SK-N-SH treated with all-trans-retinoic acid at 6 μM for 48 hours (cell line): ENCODE results near the gene PTTG1IP2.

Experiments used
- ATAC-seq: fragments of 200-7000 bp; cut with Tn5 transposase; 3 replicates; pipeline ENCODE4 v1.9.1; 2020; ENCODE audit warnings: mild to moderate bottlenecking, moderate library complexity
- BACH2 ChIP-seq: fragments of 250-450 bp; sonication (Bioruptor Pico); IDR thresholded peaks from 2 replicates; pipeline ENCODE4 v1.9.0; 2021; ENCODE audit warnings: mild to moderate bottlenecking, borderline replicate concordance
- CSDC2 ChIP-seq: fragments of 250-450 bp; sonication (Bioruptor Pico); IDR thresholded peaks from 2 replicates; pipeline ENCODE4 v1.5.0; 2020; ENCODE audit warnings: mild to moderate bottlenecking, moderate library complexity
- ESRRG ChIP-seq: fragments of 250-450 bp; sonication (Bioruptor Pico); IDR thresholded peaks from 2 replicates; pipeline ENCODE4 v1.6.1; 2021; ENCODE audit warnings: mild to moderate bottlenecking
- GLIS3 ChIP-seq: fragments of 250-450 bp; sonication (Bioruptor Pico); IDR thresholded peaks from 2 replicates; pipeline ENCODE4 v1.5.0; 2020; ENCODE audit warnings: mild to moderate bottlenecking, moderate library complexity
- ISL1 ChIP-seq: fragments of 250-450 bp; sonication (Bioruptor Pico); IDR thresholded peaks from 2 replicates; pipeline ENCODE4 v2.1.2; 2022; ENCODE audit warnings: mild to moderate bottlenecking, moderate library complexity
- OSR1 ChIP-seq: fragments of 250-450 bp; sonication (Bioruptor Pico); IDR thresholded peaks from 2 replicates; pipeline ENCODE4 v1.8.0; 2022; ENCODE audit warnings: moderate library complexity, mild to moderate bottlenecking, inconsistent platforms
- PPARA ChIP-seq: fragments of 250-450 bp; sonication (Bioruptor Pico); IDR thresholded peaks from 2 replicates; pipeline ENCODE4 v1.5.0; 2020; ENCODE audit warnings: mild to moderate bottlenecking, borderline replicate concordance
- RARB ChIP-seq: fragments of 250-450 bp; sonication (Bioruptor Pico); IDR thresholded peaks from 2 replicates; pipeline ENCODE4 v1.8.0; 2021; ENCODE audit warnings: mild to moderate bottlenecking, moderate library complexity
- SNAI2 ChIP-seq: fragments of 250-450 bp; sonication (Bioruptor Pico); IDR thresholded peaks from 2 replicates; pipeline ENCODE4 v1.5.0; 2020; ENCODE audit warnings: mild to moderate bottlenecking, moderate library complexity
- TOX ChIP-seq: fragments of 250-450 bp; sonication (Bioruptor Pico); IDR thresholded peaks from 2 replicates; pipeline ENCODE4 v1.8.0; 2021; ENCODE audit warnings: mild to moderate bottlenecking, moderate library complexity, borderline replicate concordance
- ZC3H10 ChIP-seq: fragments of 250-450 bp; sonication (Bioruptor Pico); IDR thresholded peaks from 2 replicates; pipeline ENCODE4 v1.5.1; 2021; ENCODE audit warnings: mild to moderate bottlenecking, moderate library complexity
- ZFP3 ChIP-seq: fragments of 250-450 bp; sonication (Bioruptor Pico); IDR thresholded peaks from 2 replicates; pipeline ENCODE4 v1.5.0; 2020; ENCODE audit warnings: mild to moderate bottlenecking, moderate library complexity
- ZFP30 ChIP-seq: fragments of 450-650 bp; formaldehyde crosslinking; IDR thresholded peaks from 2 replicates; pipeline ENCODE4 v1.5.0; 2022; ENCODE audit warnings: mild to moderate bottlenecking, moderate library complexity
- ZNF565 ChIP-seq: fragments of 450-650 bp; formaldehyde crosslinking; conservative IDR thresholded peaks from 2 replicates; pipeline ENCODE4 v1.5.0; 2020; ENCODE audit warnings: low read depth, mild to moderate bottlenecking, moderate library complexity
- ZNF8 ChIP-seq: fragments of 450-650 bp; formaldehyde crosslinking; IDR thresholded peaks from 2 replicates; pipeline ENCODE4 v1.5.0; 2020; ENCODE audit warnings: mild to moderate bottlenecking, moderate library complexity
- TF ChIP-seq, protein P1 (sequence below): fragments of 250-450 bp; sonication (Bioruptor Pico); IDR thresholded peaks from 2 replicates; pipeline ENCODE4 v1.5.0; 2020; ENCODE audit warnings: mild to moderate bottlenecking, moderate library complexity
- TF ChIP-seq, protein P2 (sequence below): fragments of 250-450 bp; sonication (Bioruptor Pico); IDR thresholded peaks from 2 replicates; pipeline ENCODE4 v1.8.0; 2020; ENCODE audit warnings: mild to moderate bottlenecking, moderate library complexity, borderline replicate concordance
- TF ChIP-seq, protein P3 (sequence below): fragments of 250-450 bp; sonication (Bioruptor Pico); IDR thresholded peaks from 2 replicates; pipeline ENCODE4 v1.5.1; 2021; ENCODE audit warnings: mild to moderate bottlenecking, moderate library complexity
- TF ChIP-seq, protein P4 (sequence below): fragments of 250-450 bp; sonication (Bioruptor Pico); IDR thresholded peaks from 2 replicates; pipeline ENCODE4 v1.8.0; 2021; ENCODE audit warnings: low read depth, mild to moderate bottlenecking, moderate library complexity, borderline replicate concordance

The PTTG1IP2 gene

DNA sequence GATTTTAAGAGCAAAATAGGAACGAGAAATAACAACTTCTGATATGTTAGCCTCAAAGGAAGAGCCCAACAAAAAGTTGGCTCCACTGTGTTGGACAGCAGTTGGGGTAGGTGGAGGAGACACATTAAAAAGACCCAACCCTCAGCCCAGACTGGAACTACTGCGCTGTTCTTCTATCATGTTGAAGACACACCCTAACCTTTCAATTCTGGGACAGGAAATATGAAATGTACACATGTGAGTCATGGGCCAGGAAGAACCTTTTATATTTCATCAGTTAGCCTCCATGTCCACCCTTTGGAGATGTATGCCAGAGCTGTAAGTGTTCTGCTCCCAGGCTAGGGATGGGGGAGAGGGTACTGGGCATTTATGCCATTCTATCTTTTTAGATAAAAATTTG, 44.1 kb upstream of the PTTG1IP2 start:
- ATAC-seq: no peak
- TF ChIP-seq ZFP3 (CRISPR knock-in tag): no peak
- TF ChIP-seq GLIS3 (CRISPR knock-in tag): no peak
- TF ChIP-seq ZC3H10 (CRISPR knock-in tag): no peak
- TF ChIP-seq ZNF565 (CRISPR knock-in tag): no peak
- TF ChIP-seq TOX (CRISPR knock-in tag): no peak
- no peak for TF ChIP-seq ESRRG (CRISPR knock-in tag)
- TF ChIP-seq OSR1 (CRISPR knock-in tag): no peak
- no peak for TF ChIP-seq ZNF8 (CRISPR knock-in tag)
- TF ChIP-seq, protein P1, sequence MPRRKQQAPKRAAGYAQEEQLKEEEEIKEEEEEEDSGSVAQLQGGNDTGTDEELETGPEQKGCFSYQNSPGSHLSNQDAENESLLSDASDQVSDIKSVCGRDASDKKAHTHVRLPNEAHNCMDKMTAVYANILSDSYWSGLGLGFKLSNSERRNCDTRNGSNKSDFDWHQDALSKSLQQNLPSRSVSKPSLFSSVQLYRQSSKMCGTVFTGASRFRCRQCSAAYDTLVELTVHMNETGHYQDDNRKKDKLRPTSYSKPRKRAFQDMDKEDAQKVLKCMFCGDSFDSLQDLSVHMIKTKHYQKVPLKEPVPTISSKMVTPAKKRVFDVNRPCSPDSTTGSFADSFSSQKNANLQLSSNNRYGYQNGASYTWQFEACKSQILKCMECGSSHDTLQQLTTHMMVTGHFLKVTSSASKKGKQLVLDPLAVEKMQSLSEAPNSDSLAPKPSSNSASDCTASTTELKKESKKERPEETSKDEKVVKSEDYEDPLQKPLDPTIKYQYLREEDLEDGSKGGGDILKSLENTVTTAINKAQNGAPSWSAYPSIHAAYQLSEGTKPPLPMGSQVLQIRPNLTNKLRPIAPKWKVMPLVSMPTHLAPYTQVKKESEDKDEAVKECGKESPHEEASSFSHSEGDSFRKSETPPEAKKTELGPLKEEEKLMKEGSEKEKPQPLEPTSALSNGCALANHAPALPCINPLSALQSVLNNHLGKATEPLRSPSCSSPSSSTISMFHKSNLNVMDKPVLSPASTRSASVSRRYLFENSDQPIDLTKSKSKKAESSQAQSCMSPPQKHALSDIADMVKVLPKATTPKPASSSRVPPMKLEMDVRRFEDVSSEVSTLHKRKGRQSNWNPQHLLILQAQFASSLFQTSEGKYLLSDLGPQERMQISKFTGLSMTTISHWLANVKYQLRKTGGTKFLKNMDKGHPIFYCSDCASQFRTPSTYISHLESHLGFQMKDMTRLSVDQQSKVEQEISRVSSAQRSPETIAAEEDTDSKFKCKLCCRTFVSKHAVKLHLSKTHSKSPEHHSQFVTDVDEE (CRISPR knock-in tag): no peak
- no peak for TF ChIP-seq ZFP30 (CRISPR knock-in tag)
- no peak for TF ChIP-seq SNAI2 (CRISPR knock-in tag)
- no peak for TF ChIP-seq BACH2 (CRISPR knock-in tag)
- no peak for TF ChIP-seq RARB (CRISPR knock-in tag)

DNA sequence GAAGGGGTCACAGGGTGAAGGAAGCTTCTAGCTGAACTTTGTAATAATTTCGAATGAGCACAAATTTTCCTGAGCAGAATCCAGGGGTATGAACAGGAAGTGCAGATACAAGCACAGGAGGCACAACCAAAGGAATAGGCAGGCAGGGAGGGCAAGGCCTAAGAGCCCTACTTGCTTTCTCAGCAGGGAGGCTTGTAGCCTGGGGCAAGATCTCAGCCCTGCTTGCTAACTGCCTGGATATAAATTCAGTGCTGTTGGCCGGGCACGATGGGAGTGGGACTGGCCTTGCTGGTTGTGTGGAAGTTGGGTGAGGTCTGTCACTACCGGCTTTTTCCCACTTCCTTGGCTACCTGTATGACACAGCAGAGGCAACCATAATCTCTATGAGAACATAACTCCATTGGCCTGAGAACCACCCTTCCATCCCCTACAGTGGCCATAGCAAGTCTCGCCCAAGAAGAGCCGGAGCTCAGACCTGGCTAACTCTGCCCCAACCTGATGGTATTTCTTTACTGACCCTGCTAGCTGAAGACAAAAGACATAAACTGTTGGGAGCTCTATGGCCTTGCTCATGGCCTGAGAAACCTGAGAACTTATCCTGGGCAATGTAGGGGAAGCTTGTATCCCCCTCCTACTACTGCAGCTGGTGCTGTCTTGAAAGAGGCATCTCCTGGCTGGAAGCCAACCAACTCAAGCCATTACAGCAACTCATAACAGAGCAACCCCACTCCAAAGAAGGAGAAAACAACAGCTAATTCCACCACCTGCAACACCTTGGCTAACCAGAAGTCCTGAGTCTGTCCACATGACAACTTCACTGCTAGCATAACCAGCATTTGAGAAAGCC, 38.6 kb upstream of the PTTG1IP2 start:
- no peak for TF ChIP-seq ISL1
- TF ChIP-seq GLIS3 (CRISPR knock-in tag): no peak
- no peak for TF ChIP-seq ZNF565 (CRISPR knock-in tag)
- TF ChIP-seq ZFP3 (CRISPR knock-in tag): no peak
- TF ChIP-seq TOX (CRISPR knock-in tag): no peak
- TF ChIP-seq, protein P1 (CRISPR knock-in tag): no peak
- TF ChIP-seq CSDC2 (CRISPR knock-in tag): no peak
- no peak for ATAC-seq

DNA sequence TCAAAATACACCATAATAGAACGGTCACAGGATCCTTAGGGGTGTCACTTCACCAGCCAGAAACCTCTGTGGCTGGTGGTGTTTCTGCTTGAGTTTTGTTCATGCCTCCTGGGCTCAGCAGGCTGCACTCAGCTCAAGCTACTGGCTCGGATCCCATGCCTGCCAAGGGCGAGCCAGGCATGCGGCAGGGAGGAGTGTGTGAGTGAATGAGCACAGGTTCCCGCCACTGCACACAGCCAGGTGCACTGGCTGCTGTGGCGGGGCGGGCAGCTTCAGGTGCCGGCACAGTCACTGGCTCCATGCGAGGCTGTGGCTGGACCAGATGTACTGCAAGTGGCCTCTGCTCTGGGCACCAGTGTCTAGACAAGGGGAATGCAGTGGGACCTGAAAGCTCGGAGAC, 36.7 kb upstream of the PTTG1IP2 start:
- TF ChIP-seq, protein P2, sequence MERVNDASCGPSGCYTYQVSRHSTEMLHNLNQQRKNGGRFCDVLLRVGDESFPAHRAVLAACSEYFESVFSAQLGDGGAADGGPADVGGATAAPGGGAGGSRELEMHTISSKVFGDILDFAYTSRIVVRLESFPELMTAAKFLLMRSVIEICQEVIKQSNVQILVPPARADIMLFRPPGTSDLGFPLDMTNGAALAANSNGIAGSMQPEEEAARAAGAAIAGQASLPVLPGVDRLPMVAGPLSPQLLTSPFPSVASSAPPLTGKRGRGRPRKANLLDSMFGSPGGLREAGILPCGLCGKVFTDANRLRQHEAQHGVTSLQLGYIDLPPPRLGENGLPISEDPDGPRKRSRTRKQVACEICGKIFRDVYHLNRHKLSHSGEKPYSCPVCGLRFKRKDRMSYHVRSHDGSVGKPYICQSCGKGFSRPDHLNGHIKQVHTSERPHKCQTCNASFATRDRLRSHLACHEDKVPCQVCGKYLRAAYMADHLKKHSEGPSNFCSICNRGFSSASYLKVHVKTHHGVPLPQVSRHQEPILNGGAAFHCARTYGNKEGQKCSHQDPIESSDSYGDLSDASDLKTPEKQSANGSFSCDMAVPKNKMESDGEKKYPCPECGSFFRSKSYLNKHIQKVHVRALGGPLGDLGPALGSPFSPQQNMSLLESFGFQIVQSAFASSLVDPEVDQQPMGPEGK: no peak
- TF ChIP-seq, protein P3, sequence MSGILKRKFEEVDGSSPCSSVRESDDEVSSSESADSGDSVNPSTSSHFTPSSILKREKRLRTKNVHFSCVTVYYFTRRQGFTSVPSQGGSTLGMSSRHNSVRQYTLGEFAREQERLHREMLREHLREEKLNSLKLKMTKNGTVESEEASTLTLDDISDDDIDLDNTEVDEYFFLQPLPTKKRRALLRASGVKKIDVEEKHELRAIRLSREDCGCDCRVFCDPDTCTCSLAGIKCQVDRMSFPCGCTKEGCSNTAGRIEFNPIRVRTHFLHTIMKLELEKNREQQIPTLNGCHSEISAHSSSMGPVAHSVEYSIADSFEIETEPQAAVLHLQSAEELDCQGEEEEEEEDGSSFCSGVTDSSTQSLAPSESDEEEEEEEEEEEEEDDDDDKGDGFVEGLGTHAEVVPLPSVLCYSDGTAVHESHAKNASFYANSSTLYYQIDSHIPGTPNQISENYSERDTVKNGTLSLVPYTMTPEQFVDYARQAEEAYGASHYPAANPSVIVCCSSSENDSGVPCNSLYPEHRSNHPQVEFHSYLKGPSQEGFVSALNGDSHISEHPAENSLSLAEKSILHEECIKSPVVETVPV (CRISPR knock-in tag): no peak
- TF ChIP-seq PPARA (CRISPR knock-in tag) (no peak), RARB (CRISPR knock-in tag) (no peak), BACH2 (CRISPR knock-in tag) (no peak)
- TF ChIP-seq, protein P4, sequence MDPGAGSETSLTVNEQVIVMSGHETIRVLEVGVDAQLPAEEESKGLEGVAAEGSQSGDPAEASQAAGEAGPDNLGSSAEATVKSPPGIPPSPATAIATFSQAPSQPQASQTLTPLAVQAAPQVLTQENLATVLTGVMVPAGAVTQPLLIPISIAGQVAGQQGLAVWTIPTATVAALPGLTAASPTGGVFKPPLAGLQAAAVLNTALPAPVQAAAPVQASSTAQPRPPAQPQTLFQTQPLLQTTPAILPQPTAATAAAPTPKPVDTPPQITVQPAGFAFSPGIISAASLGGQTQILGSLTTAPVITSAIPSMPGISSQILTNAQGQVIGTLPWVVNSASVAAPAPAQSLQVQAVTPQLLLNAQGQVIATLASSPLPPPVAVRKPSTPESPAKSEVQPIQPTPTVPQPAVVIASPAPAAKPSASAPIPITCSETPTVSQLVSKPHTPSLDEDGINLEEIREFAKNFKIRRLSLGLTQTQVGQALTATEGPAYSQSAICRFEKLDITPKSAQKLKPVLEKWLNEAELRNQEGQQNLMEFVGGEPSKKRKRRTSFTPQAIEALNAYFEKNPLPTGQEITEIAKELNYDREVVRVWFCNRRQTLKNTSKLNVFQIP: no peak
- ATAC-seq: no peak
